ENCODE measurements around the gene FRAS1.

- TF ChIP-seq ZFP30 (CRISPR knock-in tag; IDR thresholded peaks at IDR 0.05; ENCODE audit: borderline replicate concordance) (no peak), SRF (CRISPR knock-in tag; IDR thresholded peaks at IDR 0.05) (no peak), CTCF (IDR thresholded peaks at IDR 0.05 in 2 of 3, conservative IDR thresholded peaks at IDR 0.05 in 1 of 3; ENCODE audit: insufficient read depth in 2 of 3, low read depth in 1 of 3, low read length in 3 of 3) (peak in 2 of 3 experiments; percentile 6 to 23; a peak in 1 of 6 replicates), CHD1 (IDR thresholded peaks at IDR 0.05; ENCODE audit: low read length) (no peak), OTX1 (CRISPR knock-in tag; IDR thresholded peaks at IDR 0.05) (no peak), CXXC5 (CRISPR knock-in tag; IDR thresholded peaks at IDR 0.05) (no peak), ZNF561 (CRISPR knock-in tag; conservative IDR thresholded peaks at IDR 0.05) (no peak), SMAD1 (IDR thresholded peaks at IDR 0.05; ENCODE audit: low read depth, low read length, partially characterized antibody) (no peak), MAX (CRISPR knock-in tag; IDR thresholded peaks at IDR 0.05) (no peak), SAFB2 (IDR thresholded peaks at IDR 0.05; ENCODE audit: borderline replicate concordance, low read depth, low read length, severe bottlenecking) (no peak), JUNB (CRISPR knock-in tag; conservative IDR thresholded peaks at IDR 0.05) (no peak)
These were observed 254.2 kb downstream of the FRAS1 start for GRCh38 chr4:78311306-78311705.
